ENCODE results near the gene SKAP1. TPM values are rescaled to one million over a fixed set of nuclear protein-coding genes. Genes with fewer than 3 reads are reported as not detected.

SKAP1 gene
- total and polyA plus RNA-seq, 2 of the 13 experiments (the other 11 are each of a cell fraction or from before 2014, with no cell fraction given) = 0.21 TPM; not detected in 1

GRCh38 chr17:48174833-48175523 is 255.0 kb downstream of the SKAP1 start:
- no peak for TF ChIP-seq FOXA3 (CRISPR knock-in tag; IDR thresholded peaks at IDR 0.05)
- TF ChIP-seq, protein P1, sequence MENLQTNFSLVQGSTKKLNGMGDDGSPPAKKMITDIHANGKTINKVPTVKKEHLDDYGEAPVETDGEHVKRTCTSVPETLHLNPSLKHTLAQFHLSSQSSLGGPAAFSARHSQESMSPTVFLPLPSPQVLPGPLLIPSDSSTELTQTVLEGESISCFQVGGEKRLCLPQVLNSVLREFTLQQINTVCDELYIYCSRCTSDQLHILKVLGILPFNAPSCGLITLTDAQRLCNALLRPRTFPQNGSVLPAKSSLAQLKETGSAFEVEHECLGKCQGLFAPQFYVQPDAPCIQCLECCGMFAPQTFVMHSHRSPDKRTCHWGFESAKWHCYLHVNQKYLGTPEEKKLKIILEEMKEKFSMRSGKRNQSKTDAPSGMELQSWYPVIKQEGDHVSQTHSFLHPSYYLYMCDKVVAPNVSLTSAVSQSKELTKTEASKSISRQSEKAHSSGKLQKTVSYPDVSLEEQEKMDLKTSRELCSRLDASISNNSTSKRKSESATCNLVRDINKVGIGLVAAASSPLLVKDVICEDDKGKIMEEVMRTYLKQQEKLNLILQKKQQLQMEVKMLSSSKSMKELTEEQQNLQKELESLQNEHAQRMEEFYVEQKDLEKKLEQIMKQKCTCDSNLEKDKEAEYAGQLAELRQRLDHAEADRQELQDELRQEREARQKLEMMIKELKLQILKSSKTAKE (CRISPR knock-in tag; IDR thresholded peaks at IDR 0.05; ENCODE audit: borderline replicate concordance) = no peak
- no peak for TF ChIP-seq NFKBIZ (CRISPR knock-in tag; IDR thresholded peaks at IDR 0.05)
- no peak overlapping the region for H3K9ac ChIP-seq (ENCODE audit: insufficient read depth, low read depth, low read length)
- ChIA-PET CTCF (ENCODE audit: low intra/inter-chr PET ratio, low total read pairs) (no interaction called here), POLR2A (no interaction called here)
- H3K27ac ChIP-seq (ENCODE audit: extremely low read length, insufficient read depth, low read length) = no peak overlapping the region
- intact Hi-C loops (cut with micrococcal nuclease; ENCODE audit: unreplicated experiment) (no loop called here), in situ Hi-C loops (cut with HindIII; ENCODE audit: extremely low pct_ligation_motif_present, low pct_unique_long_range_greater_than_20kb) (no loop called here)
- H3K4me1 ChIP-seq (ENCODE audit: insufficient read depth, low read length) = no peaks in the 10 kb centered on the region
- 0% methylated on average over 3 of the region's 3 CpGs for WGBS (ENCODE audit: low lambda C conversion rate)
- no peaks in the 10 kb centered on the region for H4K20me1 ChIP-seq (ENCODE audit: insufficient read depth, low read length)
- no TSS peak for BruUV-seq (replicated peaks)
- no peaks in the 10 kb centered on the region for H3K9me3 ChIP-seq (ENCODE audit: low read length)
- H3K36me3 ChIP-seq (replicated peaks in 1 of 2; ENCODE audit: control insufficient read depth in 1 of 2, insufficient read depth in 2 of 2, low read length in 2 of 2) = no peaks in the 10 kb centered on the region
- H3K27me3 ChIP-seq (ENCODE audit: control insufficient read depth in 1 of 2, insufficient read depth in 2 of 2, low read length in 2 of 2) = peaks cover 2 to 9% of the 10 kb centered on the region in 2 experiments; a peak in 3 of 5 replicates
- H3K4me2 ChIP-seq (ENCODE audit: low read depth, low read length) = no peak overlapping the region
- FAIRE-seq = no peak
- no peaks in the 10 kb centered on the region for H3K79me2 ChIP-seq (ENCODE audit: insufficient read depth, low read length)
- H3K4me3 ChIP-seq (replicated peaks in 1 of 3; ENCODE audit: insufficient read depth in 1 of 3, low read depth in 2 of 3, low read length in 3 of 3) = no peak overlapping the region
- no peak for ATAC-seq
- DNase-seq (ENCODE audit: low spot score) = no peak
- H2AFZ ChIP-seq (ENCODE audit: low read length) = no peak overlapping the region

GRCh38 chr17:48173191-48173984 is 256.6 kb downstream of the SKAP1 start:
- ChIA-PET CTCF (ENCODE audit: low intra/inter-chr PET ratio, low total read pairs) (no interaction called here), POLR2A (interaction anchor here (1.3 kb wide), 1 partner anchor 10 kb away, joined by 5 read pairs; no protein-coding TSS in a partner anchor)
- Histone ChIP-seq H2AFZ (ENCODE audit: low read length) (no peak overlapping the region), H3K79me2 (ENCODE audit: insufficient read depth, low read length) (no peaks in the 10 kb centered on the region), H4K20me1 (ENCODE audit: insufficient read depth, low read length) (no peaks in the 10 kb centered on the region), H3K9me3 (ENCODE audit: low read length) (no peaks in the 10 kb centered on the region), H3K36me3 (replicated peaks in 1 of 2; ENCODE audit: control insufficient read depth in 1 of 2, insufficient read depth in 2 of 2, low read length in 2 of 2) (no peaks in the 10 kb centered on the region), H3K27me3 (ENCODE audit: control insufficient read depth in 1 of 2, insufficient read depth in 2 of 2, low read length in 2 of 2) (peaks cover 2 to 9% of the 10 kb centered on the region in 2 experiments; a peak in 3 of 5 replicates), H3K4me3 (replicated peaks in 1 of 3; ENCODE audit: insufficient read depth in 1 of 3, low read depth in 2 of 3, low read length in 3 of 3) (no peak overlapping the region), H3K27ac (ENCODE audit: extremely low read length, insufficient read depth, low read length) (no peak overlapping the region), H3K9ac (ENCODE audit: insufficient read depth, low read depth, low read length) (no peak overlapping the region), H3K4me2 (ENCODE audit: low read depth, low read length) (no peak overlapping the region), H3K4me1 (ENCODE audit: insufficient read depth, low read length) (no peaks in the 10 kb centered on the region)
- FAIRE-seq (no peak), DNase-seq (ENCODE audit: low spot score) (no peak), ATAC-seq (no peak)
- in situ Hi-C loops (cut with HindIII; ENCODE audit: extremely low pct_ligation_motif_present, low pct_unique_long_range_greater_than_20kb) = no loop called here
- intact Hi-C loops (cut with micrococcal nuclease; ENCODE audit: unreplicated experiment) = no loop called here
- BruUV-seq (replicated peaks) = no TSS peak
- WGBS (ENCODE audit: low lambda C conversion rate) = 13% methylated on average over 8 of the region's 8 CpGs
- TF ChIP-seq ZNF768 (CRISPR knock-in tag; IDR thresholded peaks at IDR 0.05) (no peak), ELF3 (CRISPR knock-in tag; IDR thresholded peaks at IDR 0.05) (no peak), HIVEP1 (CRISPR knock-in tag; IDR thresholded peaks at IDR 0.05) (no peak), FOXA3 (CRISPR knock-in tag; IDR thresholded peaks at IDR 0.05) (no peak), SMYD3 (CRISPR knock-in tag; IDR thresholded peaks at IDR 0.05) (no peak), KLF9 (CRISPR knock-in tag; IDR thresholded peaks at IDR 0.05; ENCODE audit: low read depth) (no peak), GABPB1 (CRISPR knock-in tag; IDR thresholded peaks at IDR 0.05) (no peak), POLR2AphosphoS5 (IDR thresholded peaks at IDR 0.05; ENCODE audit: low read depth, low read length) (no peak), MED8 (CRISPR knock-in tag; IDR thresholded peaks at IDR 0.05; ENCODE audit: insufficient replicate concordance) (no peak)
- TF ChIP-seq, protein P2, sequence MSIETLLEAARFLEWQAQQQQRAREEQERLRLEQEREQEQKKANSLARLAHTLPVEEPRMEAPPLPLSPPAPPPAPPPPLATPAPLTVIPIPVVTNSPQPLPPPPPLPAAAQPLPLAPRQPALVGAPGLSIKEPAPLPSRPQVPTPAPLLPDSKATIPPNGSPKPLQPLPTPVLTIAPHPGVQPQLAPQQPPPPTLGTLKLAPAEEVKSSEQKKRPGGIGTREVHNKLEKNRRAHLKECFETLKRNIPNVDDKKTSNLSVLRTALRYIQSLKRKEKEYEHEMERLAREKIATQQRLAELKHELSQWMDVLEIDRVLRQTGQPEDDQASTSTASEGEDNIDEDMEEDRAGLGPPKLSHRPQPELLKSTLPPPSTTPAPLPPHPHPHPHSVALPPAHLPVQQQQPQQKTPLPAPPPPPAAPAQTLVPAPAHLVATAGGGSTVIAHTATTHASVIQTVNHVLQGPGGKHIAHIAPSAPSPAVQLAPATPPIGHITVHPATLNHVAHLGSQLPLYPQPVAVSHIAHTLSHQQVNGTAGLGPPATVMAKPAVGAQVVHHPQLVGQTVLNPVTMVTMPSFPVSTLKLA (IDR thresholded peaks at IDR 0.05) = no peak
- TF ChIP-seq, protein P3, sequence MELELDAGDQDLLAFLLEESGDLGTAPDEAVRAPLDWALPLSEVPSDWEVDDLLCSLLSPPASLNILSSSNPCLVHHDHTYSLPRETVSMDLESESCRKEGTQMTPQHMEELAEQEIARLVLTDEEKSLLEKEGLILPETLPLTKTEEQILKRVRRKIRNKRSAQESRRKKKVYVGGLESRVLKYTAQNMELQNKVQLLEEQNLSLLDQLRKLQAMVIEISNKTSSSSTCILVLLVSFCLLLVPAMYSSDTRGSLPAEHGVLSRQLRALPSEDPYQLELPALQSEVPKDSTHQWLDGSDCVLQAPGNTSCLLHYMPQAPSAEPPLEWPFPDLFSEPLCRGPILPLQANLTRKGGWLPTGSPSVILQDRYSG (CRISPR knock-in tag; IDR thresholded peaks at IDR 0.05) = no peak

Data from HepG2 (cell line).